Lower leg skin (tissue), 3 donors: ENCODE measurements around the gene ABCC1.

Experiments
- POLR2A ChIP-seq, 2 donors: fragments of 450-650 bp; IDR thresholded peaks; one replicate each; pipeline ENCODE4 v1.6.1; 2016 to 2017; ENCODE audit warnings: antibody characterized with exemption in 2 of 2, mild to moderate bottlenecking in 1 of 2, moderate library complexity in 1 of 2
- TF ChIP-seq, protein P1 (sequence below), 3 donors: fragments of 450-650 bp; IDR thresholded peaks; one replicate each; pipeline ENCODE4 v1.5.1; 2016; ENCODE audit warnings: antibody characterized with exemption in 3 of 3, mild to moderate bottlenecking in 3 of 3, moderate library complexity in 2 of 3

DNA sequence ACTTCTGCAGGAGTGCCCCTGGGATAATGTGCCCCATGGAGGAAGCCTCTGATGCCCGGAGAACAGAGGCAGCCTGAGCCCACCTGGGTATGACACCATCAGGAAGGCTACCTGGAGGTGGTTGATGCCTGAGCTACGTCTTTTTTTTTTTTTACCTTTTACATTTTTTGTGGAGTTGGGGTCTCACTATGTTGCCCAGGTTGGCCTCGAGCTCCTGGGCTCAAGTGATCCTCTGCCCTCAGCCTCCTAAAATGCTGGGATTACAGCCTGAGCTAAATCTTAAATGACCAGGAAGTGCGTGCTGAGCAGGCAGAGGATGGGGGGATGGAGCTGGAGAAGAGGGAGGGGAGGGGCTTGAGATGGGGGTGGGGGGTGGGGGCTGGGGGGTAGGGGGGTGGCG, 241.1 kb downstream of the ABCC1 start:
- TF ChIP-seq, protein P1, sequence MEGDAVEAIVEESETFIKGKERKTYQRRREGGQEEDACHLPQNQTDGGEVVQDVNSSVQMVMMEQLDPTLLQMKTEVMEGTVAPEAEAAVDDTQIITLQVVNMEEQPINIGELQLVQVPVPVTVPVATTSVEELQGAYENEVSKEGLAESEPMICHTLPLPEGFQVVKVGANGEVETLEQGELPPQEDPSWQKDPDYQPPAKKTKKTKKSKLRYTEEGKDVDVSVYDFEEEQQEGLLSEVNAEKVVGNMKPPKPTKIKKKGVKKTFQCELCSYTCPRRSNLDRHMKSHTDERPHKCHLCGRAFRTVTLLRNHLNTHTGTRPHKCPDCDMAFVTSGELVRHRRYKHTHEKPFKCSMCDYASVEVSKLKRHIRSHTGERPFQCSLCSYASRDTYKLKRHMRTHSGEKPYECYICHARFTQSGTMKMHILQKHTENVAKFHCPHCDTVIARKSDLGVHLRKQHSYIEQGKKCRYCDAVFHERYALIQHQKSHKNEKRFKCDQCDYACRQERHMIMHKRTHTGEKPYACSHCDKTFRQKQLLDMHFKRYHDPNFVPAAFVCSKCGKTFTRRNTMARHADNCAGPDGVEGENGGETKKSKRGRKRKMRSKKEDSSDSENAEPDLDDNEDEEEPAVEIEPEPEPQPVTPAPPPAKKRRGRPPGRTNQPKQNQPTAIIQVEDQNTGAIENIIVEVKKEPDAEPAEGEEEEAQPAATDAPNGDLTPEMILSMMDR (IDR thresholded peaks at IDR 0.05), result no peak
- TF ChIP-seq POLR2A (IDR thresholded peaks at IDR 0.05), result no peak
